Fibroblast of peridontal ligament (primary cell): ENCODE results near the gene TRPM3.

ENCODE experiments used
- DNase-seq: peaks from one replicate; pipeline ENCODE4 v3.0.0-alpha.2; 2010; ENCODE audit errors: extremely low read depth

Gene TRPM3

DNA sequence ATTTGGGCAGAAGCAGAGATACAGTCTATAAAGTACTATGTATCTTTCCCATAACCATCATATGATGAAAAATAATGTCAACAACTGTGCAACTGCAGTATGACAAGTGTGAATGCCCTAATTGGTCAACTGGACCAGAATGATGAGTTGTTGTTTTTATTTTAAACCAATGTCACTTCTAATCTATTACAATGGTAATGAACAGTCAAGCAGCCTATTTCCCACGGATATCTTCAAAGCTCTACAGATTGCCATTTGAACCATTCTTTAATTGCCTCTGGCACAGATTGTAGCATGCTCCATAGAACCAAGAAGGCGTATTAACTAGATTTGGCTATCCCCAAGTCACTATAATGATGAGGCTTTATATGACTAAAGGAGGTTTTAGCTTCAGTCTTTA, 233.6 kb downstream of the TRPM3 start:
- DNase-seq = no peak

- DNase-seq = peak; percentile 73
Observed at GRCh38 chr9:70883963-70884793, 237.2 kb downstream of the TRPM3 start.

- peak; percentile 47 for DNase-seq
Observed at GRCh38 chr9:70883056-70883455, 238.4 kb downstream of the TRPM3 start.

DNA sequence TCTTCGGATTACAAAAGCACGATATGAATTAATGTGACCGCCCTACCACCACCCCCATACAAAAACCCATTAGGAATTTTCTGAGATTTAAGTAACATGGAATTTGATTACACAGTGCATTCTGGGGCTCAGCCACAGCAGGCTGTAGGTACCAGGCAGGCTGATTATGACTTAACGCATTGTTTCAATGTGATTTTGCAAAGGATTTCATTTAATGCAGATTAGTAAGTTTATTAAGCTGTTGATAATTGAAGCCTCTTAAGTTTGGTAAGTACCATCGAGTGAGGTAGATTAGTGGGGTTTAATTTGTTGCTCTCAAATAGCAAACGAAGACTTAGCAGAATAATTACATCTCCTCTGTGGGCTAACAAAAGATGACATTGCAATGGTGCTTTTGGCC, 240.1 kb downstream of the TRPM3 start:
- DNase-seq = no peak

DNA sequence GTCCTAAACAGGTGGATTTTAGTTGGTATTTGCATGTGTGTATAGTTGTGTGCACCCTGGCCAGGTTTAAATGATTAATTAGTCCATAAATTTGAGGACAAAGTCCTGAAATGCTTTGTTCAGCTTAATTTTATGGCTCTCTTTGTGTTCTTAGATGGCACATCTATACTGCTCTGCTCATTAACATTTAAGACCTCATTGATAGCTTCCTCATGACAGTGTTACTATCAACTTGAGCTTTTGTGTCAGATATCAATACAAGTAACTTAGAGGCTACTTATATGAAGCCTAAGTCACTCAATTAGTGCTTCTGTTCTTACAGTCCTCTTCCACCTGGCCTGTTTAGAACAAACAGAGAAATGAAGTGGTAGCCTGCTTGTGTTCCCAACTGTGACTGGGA, 240.9 kb downstream of the TRPM3 start:
- no peak for DNase-seq

- no peak for DNase-seq
Observed at GRCh38 chr9:70878576-70878975, 242.8 kb downstream of the TRPM3 start.

DNA sequence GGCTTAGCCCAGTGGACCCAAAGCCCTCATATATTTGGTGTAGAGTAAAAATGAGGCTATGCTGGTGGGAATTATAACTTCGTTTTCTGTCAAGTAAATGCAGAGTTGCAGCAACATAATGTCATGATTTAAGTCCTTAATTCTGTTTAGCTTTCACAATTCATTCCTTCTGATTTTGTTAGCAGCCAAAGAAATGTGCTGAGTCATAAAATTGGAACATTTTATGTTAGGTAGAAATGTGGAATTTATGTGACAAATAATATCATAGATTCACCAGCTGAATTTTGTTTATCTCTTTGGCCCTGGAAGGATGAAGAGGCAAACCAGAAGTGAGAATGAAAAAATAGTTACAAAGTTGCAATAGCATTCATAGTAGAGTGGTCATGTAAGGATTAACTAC, 247.0 kb downstream of the TRPM3 start:
- peak; percentile 29 for DNase-seq

DNA sequence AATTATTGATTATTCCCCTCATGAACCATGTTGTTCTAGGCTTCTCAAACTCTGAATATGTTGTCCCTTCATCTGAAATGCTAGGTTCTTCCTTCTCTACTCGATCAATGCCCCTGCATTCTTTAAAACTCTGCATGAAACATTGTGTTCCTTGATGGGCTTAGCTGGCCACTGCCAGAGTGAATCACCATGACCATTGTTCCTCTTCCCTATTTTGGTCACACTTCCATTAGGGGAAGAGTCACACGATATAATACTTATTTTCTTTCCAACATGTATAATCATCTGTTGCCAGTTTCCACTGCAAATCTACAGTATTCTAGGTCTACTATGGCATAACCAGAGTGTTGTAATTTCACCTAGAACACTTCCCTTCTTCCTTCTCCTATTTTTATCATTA, 247.9 kb downstream of the TRPM3 start:
- DNase-seq = no peak

- peak; percentile 6 for DNase-seq
Observed at GRCh38 chr9:70868661-70869652, 252.5 kb downstream of the TRPM3 start.

DNA sequence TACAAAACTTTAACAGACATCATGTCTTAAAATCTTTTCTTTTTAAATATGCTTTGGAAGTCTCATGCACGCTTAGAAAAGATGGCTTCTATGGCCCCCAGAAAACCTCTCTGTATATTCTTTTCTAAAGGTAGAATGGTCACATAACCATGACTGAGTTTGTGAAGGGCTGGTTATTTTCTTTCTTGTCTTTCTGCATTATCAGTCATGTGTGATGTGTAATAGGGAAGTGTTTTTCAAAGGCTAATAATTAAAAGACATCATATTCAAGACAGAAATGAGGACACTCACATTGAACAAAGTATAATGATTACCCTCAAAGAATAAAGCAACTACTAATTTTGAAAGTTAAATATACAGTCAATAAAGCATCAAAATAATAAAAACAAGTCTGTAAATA, 253.4 kb downstream of the TRPM3 start:
- no peak for DNase-seq

GRCh38 chr9:70865471-70865870, 255.9 kb downstream of the TRPM3 start:
- DNase-seq = no peak

- DNase-seq = no peak
Observed at GRCh38 chr9:70861797-70862196, 259.6 kb downstream of the TRPM3 start.

DNA sequence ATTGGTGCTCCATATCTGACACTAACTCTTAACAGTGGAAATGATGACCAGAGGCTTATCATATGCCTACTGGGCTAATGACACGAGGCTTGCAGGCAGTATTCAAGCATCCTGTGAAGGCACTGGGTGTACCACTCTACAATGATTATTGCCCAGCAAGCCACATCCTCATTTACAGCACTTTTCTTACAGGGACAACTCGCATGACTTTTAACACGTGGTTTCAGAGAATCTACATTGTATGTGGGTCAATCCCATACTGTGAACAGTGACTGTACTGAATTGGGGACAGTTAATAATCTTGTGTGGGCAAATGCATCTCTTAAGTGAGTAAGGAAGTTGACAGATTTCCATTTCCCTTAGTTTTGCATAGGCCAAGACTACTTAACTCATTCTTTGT, 260.0 kb downstream of the TRPM3 start:
- no peak for DNase-seq

- no peak for DNase-seq
Observed at GRCh38 chr9:70859694-70860093, 261.7 kb downstream of the TRPM3 start.

DNA sequence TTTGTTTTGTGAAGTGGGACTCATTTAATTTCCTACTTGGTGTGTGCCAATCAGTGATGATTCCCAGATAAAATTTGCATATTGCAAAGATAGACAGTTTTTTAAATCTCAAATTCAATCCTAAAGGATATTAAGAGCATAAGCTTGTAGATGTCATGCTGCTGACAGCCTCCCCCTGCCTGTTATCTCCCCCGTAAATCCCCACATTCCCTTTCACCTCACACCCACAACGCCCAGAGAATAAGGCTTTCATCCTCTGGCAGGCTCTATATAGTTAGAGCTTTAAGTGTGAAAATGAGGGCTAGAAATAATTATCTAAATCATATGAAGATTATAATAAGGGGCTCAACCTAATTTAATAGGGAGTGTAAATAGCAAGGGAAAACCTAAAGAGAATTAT, 265.0 kb downstream of the TRPM3 start:
- no peak for DNase-seq

GRCh38 chr9:70852711-70853240, 268.6 kb downstream of the TRPM3 start:
- DNase-seq = no peak

DNA sequence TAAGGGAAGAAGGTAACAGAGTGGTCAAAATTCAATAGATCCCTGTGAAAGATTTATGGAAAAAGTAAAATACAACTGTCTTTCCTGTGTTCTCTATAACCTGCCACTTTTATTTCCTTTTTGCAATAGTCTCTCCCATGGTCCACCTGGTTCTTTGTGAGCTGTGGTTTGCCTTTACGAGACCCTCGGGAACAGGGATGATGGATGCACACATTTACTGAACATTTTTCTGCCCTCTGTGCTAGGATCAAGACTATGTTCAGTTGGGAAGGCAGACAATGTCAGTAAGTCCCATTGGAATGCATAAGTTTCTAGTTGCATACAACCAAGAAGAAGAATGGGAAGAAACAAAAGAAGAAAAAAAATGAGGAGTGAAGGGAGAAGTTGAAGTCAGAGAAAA, 281.2 kb downstream of the TRPM3 start:
- DNase-seq = no peak

DNA sequence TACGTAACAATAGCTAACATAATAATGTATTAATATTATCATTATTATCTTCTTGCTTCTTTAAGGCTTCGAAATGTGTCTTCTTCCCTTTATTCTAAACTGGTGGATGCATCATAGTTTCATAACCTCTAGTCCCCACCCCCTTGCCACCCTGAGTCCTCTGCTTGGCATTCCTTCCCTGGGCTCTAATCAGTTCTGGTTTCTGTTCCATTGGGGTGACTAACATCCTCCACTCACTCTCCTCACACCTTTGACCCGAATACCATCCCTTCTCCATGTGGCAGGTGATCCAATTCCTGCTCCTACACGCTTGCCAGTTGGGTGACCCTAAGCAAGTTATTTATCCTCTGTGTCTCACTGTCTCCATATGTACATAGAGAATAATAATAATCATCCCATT, 286.1 kb downstream of the TRPM3 start:
- no peak for DNase-seq

- no peak for DNase-seq
Observed at GRCh38 chr9:70832492-70832891, 288.9 kb downstream of the TRPM3 start.

DNA sequence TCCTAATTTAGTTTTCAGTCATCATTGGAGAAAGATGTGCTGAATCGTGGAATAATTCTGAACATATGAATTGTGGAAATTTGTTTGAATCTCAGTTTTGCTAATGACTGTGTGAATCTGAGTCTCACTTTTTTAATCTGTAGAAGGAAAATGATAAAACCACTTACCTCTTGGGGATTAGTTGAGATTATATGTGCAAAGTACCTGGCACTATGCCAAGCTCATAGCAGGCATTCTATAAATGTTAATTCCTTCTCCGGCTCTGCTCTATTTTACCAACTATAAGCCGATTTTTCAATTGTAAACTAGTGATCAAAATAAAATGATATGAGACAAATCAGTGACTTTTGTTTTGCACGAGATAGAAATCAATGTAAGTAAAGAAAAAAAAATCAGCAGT, 290.8 kb downstream of the TRPM3 start:
- DNase-seq = no peak

- DNase-seq = no peak
Observed at GRCh38 chr9:70829591-70830265, 291.7 kb downstream of the TRPM3 start.

DNA sequence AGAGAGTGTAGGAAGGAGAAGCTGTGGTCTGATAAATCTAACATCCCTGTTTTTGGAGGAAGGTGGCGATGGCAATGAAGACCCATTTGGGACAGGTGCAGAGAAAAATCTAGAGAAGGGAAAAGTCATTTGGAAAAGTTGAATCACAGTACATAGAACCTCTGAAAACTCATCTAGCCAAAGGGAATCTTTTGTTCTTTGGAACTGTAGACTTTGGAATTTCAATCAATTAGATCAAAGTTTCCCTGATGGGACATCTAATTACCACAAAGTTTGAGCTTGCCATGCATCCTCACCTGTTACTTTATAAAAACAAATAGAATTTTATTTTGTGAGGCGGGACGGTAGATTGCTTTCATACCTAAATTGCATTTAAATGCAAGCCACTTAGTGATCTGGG, 294.9 kb downstream of the TRPM3 start:
- no peak for DNase-seq
